Measurements from ENCODE around the gene TSFM. TPM values are rescaled to one million over a fixed set of nuclear protein-coding genes. Genes with fewer than 3 reads are reported as not detected.

The TSFM gene
- polyA plus RNA-seq, 12 donors, result 19.0 to 32.7 (median 27.3) TPM; not detected in 1

DNA sequence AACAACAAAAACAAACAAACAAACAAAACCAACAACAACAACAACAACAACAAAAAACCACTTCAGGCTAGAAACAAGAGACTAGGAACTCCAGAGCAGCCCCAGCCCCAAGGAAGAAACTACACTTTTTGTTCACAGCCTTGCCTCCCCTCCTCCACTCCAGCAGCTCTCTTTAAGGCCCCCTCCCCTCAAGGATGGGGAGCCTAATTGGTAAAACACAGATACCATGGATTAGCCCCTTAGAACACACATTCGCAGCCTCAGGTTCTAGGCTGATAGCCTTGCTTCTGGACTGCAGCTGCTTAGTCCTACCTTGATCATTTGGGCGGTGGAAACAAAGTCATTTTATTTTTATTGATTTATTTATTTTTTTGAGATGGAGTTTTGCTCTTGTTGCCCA, 47.8 kb downstream of the TSFM start:
- DNase-seq, result no peak

DNA sequence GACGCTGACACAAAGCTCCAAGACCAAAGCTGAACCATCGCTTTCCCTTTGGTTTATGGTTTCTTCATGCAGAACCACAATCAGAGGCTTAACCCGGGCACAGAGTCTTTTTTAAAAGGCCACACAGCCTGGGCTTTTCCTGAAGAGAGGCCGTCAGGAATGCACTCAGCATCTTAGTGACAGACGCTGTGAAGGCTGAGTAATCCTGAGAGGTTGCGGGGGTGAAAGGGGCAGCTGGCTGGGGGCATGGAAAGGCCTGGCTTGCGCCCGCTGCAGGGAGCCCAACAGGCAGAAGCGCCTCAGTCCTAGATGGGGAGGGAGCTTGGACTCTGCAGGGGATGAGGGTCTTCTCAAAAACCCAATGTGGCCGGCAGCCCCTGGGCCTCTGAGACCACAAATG, 50.4 kb downstream of the TSFM start:
- no peak for DNase-seq

DNA sequence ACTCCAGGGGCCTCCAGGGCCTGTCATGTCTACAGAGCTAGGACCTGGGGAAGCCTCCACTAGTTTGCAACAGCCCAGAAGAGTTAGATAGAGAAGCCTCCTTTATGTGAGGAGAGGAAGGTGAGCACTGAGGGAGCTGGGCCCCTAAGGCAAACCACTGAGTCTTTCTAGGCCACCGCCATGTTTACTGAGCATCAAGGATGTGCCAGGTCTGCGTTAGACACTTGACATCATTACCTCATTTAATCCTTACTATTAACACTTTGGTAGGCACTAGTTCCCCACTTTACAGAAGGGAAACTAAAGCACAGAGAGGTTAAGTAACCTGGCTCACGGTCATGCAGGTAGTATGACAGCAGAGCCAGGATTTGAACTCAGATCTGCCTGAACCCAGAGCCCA, 51.1 kb downstream of the TSFM start:
- DNase-seq, result no peak

DNA sequence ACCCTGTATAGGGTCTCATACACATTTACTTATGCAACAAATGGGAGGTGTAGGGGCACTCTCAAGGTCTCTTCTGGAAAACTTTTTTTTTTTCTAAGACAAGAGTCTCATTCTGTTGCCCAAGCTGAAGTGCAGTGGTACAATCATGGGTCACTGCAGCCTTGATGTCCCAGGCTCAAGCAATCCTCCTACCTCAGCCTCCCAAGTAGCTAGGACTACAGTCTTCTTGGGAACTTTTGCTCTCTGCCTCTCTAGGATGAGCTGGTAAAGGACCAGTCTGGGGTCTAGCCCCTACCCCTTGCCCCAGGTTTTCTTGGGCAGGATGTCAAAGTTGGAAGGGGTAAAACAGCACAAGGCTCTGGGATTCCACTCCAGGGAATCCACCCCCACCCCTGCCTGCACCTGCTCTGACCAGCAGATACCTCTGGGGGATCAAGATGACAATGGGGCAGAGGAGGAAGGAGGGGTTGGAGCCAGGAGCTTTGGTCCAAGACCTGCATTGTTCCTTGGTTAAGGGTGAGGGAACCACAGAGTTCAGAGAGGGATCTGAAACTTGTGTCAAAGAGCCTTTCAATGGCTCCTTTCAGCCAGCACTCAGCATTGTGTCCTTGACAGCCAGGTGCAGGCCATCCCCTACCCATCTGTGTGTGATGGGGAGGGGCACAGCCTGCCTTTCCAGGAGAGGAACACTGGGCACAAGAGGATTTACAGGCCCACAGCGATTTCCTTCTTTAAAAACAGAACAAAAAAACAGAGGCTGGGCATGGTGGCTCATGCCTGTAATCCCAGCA, 51.7 kb downstream of the TSFM start:
- DNase-seq, result no peak

DNA sequence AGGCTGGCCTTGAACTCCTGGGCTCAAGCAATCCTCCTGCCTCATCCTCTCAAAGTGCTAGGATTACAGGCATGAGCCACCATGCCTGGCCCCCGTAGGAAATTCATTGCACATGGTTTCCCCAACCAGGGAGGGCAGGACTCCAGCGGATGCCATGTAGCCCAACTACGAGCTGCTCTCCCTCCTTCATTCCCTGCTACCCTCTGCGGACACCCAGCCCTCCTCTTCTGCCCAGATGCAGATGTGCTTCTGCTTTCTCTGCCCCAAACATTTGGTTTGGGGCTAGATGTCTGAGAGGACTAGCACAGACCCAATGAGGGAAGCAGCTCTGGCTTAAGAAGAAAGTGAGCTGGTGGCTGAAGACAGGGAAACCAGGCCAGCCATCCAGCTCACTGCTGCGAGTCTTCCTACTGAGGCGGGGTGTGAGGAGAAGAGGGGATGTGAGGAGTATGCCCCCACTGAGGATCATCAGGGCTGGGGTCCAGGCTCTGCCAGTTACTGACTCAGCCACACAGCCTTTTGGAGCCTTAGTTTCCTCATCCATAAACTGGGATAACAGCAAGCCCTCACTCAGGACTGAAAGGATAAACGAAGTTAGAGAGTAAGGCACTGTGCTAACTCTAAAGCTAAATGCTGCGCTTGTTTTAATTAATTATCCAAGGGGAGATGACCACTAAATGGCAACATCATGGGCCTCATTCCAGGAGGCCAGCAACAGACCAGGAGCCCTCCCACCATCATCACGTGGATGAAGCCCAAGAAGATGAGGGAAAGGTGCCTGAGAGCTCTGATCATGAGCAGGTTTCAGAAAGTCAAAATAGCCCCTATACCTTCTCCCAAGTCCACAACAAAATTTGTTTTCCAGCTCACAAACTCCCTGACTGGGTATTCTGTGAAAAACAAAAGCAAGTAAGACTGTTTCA, 53.0 kb downstream of the TSFM start:
- DNase-seq, result no peak

DNA sequence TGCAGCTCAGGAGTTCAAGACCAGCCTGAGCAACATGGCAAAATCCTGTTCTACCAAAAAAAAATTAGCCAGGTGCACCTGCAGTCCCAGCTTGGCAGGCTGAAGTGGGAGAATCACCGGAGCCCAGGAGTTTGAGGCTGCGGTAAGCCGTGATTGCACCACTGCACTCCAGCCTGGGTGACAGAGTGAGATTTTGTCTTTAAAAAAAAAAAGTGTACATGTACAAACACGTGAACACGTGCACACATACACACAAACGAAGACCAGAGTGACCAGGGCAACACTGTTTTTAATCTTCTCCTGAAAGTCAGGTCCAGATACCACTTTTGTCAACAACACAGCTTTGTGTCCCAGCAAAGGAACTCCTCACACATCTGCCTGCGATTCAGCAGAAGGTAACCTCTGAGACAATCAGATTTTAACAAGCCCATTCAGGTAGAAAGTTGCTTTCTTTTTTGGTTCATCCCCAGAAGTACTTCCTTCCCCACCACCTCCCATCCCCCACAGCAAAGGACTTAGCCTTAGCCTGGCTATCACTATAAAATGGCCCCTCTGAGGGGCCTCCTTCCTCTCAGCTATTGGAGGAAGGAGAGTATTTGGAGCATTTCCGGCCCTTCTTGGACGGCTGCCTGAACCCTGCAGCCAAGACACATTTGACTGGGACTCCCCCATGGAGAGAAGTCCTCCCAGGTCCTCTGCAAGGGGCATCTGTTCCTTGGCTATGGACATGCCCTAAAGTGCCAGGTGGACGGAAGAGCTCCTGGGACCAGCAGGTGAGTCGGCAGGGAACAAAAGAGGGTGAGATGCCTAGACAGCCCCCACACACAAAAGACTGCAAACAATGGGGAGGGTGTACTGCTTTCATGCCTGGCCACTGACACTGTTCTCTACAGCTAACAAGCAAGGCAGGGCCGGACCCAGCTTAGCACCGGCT, 54.1 kb downstream of the TSFM start:
- peak; percentile 94 for DNase-seq

DNA sequence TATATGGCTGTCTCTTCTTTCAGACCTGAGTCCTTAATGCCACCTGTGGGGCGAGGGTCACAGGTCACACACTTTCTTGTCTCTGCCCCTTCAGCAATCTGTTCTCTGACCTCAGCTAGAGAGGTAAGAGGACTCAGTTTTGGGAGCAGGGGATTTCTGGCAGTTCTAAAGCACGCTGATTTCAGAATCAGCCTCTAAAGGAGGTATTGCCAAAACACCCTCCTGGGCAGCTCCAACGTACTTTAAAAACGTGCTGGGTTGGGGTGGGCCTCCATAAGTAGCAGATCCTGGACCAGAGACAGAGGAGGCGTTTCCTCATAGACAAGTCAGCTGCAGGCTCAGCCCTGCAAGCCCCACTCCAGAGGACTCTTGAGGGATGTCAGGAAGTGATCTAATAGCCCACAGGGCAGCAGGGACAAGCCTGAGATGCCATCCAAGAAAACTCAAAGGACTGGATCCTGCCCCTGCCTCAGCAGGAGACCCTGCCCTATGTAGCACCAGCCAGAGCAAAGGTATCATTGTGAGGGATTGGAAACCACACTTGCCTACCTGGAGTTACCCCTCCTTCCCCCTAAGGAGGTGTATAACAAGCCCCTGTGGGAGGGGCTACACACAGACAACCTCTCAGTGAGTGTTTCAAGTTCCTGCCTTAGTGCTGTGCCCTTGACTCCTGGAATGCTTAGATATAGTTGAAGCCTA, 55.4 kb downstream of the TSFM start:
- peak; percentile 69 for DNase-seq

DNA sequence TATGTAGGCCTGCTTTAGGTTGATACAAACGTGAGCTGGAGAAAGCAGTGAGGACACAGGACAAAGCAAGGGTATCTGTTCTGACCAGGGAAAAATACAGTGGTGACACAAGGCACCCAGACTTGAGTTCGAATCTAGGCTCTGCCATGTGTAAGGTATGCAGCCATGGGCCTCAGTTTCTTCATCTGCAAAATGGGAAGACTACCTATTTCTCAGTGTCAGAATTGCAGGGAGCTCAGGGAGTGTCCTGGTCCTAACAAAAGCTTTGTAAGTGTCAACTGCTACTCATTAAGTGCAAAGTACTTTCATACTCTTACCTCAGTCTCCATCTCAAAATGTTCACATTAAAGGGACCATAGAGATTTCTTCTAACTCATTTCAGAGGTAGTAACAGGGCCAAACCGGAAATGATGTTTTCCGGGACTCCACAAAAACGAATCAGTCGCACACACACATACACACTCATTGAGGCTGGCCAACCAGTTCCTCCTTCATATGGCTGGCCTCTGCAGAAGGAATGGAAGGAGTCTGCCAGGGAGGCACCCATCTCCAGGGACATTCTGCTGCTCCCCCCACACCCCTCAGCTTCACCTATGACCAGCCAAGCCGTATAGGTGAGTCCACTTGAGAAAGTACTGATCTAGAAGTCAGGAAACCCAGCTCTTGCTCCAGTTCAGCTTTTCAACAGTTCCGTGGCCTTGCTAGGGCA, 56.2 kb downstream of the TSFM start:
- no peak for DNase-seq

DNA sequence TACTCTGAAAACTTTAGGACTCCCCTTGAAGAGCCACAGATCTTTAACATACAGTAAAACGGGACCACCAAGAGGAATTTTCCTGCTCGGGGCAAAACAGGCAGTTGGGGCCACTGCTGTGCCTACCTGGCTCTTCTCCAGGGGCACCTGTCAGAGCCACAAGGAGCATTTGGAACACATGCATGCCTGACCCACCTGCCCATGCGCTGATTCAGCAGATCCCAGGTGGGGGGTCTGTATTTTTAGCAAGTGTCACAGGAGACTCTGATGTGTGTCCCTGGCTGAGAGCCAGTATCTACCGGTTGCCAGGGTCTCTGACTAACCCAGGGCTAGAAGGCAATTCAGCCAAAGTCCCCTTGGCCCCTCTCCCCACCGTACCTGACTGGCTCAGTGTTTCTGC, 57.4 kb downstream of the TSFM start:
- no peak for DNase-seq

DNA sequence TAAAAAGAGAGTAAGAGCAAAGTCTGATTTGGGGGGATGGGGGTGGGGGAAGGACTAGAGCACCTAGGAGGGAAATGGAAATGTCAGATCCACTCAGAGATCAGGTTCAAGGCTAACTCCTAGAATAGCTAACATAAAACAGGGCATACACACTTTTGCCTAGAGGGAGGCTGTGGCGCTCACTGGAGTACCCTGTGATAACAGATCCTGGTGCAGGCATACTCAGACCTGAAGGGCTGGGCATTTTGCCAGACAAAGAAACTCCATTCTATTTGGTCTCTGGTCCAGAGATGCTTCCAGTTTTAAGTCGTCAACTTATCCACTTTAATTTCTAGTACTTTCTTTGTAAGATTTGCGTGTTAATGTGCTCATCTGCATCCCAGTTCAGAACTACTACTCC, 58.1 kb downstream of the TSFM start:
- no peak for DNase-seq

DNA sequence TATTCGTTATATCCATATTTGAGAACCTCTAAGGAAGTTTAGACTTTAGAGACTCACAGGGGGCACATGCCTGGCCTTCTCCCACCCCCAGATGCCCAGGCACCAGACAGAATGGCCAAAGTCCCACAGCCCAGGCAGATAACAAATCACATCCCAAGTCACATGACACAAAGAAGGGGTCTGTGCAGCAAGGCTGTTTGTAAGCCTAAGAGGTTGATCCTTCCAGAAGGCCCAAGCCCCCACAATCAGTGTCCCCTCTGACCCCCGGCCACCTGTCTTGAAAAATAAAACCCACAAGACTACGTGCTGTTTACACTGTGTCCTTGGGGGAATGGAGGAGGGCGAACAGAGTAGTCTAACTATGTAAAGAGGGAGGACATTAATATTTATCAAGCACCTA, 58.9 kb downstream of the TSFM start:
- no peak for DNase-seq

DNA sequence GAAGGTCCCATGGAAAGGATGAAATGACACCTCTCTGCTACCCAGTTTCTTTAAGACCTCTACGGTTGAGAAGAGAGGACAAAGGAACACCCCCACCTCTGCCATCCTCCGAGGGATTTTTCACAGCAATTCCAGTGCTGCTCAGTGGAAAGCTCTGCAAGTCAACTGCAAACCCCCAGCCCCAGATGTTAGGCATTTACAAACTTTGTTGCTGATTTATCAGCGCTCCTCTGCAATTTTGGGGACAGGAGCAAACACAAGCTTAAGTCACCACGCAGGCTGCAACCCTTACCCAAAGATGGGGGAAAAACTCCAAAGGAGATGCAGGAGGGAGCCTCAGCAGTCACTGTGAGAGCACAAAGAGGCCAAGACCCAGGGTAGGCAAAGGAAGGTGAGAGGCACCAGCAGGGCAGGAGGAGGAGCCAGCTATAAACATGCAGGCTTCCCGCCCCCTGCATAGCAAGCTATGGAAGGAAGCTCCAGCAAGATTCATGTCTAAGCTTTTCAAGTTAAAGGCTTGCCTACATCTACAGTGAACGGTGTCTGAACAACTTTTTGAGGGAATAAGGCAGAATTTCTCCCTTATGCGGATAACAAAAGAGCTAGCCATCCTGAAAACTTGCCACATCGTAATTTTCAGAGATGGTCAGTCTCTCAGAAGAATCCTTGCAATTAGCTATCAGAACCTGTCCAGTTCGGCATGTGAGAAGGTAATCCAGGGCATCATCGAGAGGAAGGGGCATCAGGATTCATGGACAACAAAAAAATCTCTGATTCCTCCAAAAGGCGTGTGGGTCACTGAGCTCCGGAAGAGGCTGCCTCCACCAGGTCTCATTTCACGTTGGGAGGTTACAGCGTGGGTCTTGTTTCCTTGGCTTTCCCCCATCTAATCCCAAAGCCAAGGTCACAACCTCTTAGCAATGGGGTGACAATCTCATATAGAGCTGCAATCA, 60.0 kb downstream of the TSFM start:
- DNase-seq, result no peak

DNA sequence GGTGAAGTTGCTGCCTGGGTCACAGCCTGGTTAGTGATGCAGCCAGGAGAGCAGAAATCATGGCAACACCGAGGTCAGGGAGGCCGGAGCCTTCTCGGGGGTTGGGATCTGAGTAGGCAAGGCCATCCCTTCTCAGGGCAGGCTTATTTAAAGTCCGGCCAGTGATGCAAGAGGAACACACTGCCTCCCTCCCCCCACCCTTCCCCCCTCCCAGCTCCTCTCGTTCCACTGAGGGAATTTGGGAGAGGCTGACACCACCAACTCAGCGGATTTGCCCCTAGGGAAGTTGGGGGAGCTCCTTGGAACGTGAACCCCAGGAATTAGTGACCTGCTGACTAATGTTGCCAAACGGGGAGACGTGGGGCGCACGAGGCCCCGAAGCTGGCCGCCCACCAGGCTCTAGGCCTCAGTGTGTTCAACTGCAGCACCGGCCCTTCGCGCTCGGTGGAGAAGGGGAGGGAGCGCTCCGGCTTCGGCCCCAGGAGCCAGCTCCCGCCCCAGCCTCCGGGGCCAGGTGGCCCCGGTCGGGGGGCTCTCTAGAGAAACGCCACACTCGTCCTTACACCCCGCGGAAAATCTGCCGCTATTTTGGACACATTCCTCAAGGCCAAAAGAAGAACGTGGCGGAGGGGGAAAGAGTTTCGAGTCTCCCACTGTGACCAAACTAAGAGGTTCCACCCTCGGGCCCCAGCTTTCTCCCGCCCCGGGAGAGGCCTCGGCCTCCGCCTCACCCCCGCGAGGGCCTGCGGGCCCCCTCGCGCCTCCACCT, 62.3 kb downstream of the TSFM start:
- DNase-seq, result no peak

DNA sequence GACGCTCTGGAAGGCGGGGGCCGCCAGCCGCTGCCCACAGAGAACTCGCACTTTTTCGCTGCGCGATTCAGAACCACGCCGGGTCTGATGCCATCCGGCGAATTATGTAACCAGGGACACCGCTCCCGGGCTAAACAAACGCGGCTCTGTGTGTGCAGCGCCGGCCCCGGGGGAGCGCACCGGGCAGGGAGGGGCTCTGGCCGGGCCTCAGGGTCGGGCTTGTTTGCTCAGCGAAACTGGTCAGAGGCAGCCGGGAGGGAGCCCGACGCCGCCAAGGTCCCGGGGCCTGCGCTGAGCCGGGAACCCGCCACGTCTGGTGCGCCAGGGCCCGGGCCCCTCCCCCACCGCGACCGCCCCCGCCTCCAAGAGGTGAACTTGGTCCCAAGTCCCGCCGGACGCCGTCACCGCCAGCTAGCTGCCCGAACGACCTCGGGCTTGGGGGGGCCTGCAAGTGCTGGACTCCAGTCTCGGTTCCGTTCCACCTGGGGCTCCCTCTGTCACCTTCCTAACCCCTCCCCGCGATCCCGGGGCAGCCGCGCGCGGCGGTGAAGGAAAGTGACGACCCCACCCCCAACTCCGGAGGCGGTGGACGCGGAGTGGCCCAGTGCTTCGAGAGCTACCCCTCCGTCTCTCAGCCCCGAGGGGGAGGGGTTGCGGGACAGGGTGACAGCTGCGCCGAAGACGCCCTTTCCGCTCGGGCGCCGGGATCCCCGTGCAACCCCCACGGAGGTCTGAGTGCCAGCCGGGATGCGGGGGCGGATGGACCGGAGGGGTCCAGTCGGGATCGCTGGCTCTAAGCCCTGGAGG, 63.1 kb downstream of the TSFM start:
- DNase-seq, result peak; percentile 63

DNA sequence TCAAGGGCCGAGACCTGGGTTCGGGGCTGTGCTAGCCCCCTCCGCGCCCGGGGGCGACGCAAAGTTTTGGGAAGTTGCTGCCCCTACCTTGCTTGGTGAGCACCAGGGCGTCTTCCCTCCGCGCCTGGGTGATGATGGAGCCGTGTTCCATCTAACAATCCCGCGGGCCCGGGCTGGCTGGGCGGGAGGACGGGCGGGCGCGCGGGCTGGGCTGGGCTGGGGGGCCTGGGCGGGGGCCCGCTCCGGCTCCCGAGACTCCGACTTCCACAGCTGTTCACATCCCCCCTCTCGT, 63.6 kb downstream of the TSFM start:
- DNase-seq, result no peak

DNA sequence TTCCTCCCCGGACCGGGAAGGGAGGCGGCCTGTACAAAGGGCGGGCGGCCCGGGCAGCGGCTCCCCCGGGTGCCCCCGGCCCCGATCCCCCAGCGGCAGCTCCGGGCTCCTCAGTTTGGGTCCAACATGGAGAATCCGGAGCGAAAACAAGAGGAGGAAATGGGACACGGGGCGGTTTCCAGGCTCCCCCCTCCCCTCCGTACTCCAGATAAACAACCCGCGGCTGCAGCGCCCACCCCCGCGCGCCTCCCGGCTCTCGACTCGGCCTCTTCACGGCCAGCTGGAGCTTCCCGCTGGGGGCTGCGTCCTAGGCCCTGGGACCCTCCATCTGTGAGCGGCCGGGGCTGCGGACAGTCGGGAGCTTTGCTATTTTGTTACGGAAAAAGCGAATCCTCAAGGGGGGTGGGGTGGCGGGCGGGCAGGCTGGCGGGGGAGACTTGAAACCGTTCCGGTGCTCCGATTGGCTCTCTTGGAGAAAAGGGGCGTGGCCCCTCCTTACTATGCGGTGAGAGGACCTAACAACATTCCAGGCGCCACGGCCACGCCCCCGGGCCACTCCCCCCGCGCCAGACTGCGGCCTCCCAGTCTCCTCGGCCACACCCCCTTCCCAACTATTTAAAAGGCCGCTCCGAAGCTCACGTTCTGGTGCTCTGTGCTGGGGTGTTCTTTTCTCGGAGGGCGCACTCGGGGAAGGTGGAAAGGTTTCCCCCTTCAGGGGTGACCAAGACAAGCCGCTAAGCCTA, 64.2 kb downstream of the TSFM start, which contains the start of gene CTDSP2:
Gene CTDSP2, minus strand, starts transcription at position 153 of the 743 bp plus-strand sequence. CDS start 294 bp downstream, outside the sequence.
- peak; percentile 99 for DNase-seq
